ENCODE data around the gene DNAJC5. TPM values are rescaled to one million over a fixed set of nuclear protein-coding genes. Genes with fewer than 3 reads are reported as not detected.
"Not testable (repeated sequence)": the region's sequence is repeated elsewhere in the genome, so short reads cannot be mapped to it uniquely, and the experiment has no call there.

Gene DNAJC5
- total and polyA plus RNA-seq, 2 donors from 2014 or later = 24.4 to 52.3 TPM

DNA sequence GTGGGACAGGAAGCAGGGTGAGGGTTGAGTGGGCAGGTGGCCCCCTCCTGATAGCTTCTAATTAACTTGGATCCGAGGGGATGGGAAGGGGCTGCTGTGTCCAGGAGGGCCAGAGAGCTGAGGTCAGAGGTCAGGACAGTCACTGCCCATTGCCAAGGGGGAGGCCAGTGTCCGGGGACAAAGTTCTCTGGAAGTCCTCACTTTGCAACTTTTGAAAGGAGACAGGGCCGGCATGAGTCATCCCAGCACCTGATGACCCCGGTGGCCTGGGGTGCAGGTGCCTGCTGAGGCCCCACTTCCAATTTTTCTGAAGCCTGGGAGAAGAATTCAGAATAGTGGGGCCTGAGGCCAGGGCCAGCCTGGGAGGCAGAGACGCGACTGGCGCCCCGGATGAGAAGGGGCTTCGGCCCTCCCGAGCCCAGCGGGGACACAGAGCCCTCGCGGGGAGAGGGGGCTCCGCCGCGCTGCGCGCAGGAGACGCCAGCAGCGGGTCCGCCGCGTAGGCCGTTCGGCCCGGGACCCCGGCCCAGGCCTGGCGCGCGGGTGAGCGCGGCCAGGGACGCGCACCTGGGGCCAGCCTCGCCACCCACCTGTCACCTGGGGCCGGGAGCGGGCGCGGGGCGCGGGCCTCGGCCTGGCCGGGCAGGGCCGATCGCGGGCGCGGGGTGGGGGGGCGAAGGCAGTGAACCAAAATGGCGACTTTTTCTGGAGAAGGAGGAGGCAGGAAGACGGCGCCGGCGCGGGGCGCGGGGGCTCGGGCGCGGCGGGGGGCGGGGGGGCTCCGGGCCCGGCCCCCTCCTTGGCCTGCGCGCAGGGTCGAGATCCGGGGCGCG is 74.2 kb downstream of the DNAJC5 start:
- Histone ChIP-seq H3K4me1 (ENCODE audit: control insufficient read depth in 2 of 3, insufficient read depth in 2 of 3, low read depth in 1 of 3, low read length in 3 of 3) (peaks cover 0 to 14% (median 4%) of the 10 kb centered on the region in 3 donors), H3K9ac (ENCODE audit: low read length in 3 of 3) (peak overlapping the region; percentile 10 to 89 (median 60)), H3K36me3 (ENCODE audit: control insufficient read depth in 2 of 3, insufficient read depth in 3 of 3, low read length in 3 of 3) (peaks cover 6 to 10% (median 7%) of the 10 kb centered on the region in 3 donors), H3K9me3 (ENCODE audit: control insufficient read depth in 2 of 3, insufficient read depth in 1 of 3, low read length in 3 of 3) (no peaks in the 10 kb centered on the region), H3K27ac (ENCODE audit: low read depth in 2 of 2, low read length in 2 of 2) (peak overlapping the region; percentile 9 to 45), H3K27me3 (ENCODE audit: control insufficient read depth, insufficient read depth, low read length) (no peaks in the 10 kb centered on the region), H3K4me3 (ENCODE audit: low read length in 3 of 3) (peak overlapping the region; percentile 40 to 70 (median 52))
- intact Hi-C loops (cut with DNase I) = no loop called here
- peak in 4 of 5 donors; percentile 31 to 81 (median 62) for DNase-seq
- no peak for FAIRE-seq
- TF ChIP-seq, protein P1, sequence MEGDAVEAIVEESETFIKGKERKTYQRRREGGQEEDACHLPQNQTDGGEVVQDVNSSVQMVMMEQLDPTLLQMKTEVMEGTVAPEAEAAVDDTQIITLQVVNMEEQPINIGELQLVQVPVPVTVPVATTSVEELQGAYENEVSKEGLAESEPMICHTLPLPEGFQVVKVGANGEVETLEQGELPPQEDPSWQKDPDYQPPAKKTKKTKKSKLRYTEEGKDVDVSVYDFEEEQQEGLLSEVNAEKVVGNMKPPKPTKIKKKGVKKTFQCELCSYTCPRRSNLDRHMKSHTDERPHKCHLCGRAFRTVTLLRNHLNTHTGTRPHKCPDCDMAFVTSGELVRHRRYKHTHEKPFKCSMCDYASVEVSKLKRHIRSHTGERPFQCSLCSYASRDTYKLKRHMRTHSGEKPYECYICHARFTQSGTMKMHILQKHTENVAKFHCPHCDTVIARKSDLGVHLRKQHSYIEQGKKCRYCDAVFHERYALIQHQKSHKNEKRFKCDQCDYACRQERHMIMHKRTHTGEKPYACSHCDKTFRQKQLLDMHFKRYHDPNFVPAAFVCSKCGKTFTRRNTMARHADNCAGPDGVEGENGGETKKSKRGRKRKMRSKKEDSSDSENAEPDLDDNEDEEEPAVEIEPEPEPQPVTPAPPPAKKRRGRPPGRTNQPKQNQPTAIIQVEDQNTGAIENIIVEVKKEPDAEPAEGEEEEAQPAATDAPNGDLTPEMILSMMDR (IDR thresholded peaks at IDR 0.05; ENCODE audit: borderline replicate concordance, extremely low read depth, insufficient read depth) = no peak

DNA sequence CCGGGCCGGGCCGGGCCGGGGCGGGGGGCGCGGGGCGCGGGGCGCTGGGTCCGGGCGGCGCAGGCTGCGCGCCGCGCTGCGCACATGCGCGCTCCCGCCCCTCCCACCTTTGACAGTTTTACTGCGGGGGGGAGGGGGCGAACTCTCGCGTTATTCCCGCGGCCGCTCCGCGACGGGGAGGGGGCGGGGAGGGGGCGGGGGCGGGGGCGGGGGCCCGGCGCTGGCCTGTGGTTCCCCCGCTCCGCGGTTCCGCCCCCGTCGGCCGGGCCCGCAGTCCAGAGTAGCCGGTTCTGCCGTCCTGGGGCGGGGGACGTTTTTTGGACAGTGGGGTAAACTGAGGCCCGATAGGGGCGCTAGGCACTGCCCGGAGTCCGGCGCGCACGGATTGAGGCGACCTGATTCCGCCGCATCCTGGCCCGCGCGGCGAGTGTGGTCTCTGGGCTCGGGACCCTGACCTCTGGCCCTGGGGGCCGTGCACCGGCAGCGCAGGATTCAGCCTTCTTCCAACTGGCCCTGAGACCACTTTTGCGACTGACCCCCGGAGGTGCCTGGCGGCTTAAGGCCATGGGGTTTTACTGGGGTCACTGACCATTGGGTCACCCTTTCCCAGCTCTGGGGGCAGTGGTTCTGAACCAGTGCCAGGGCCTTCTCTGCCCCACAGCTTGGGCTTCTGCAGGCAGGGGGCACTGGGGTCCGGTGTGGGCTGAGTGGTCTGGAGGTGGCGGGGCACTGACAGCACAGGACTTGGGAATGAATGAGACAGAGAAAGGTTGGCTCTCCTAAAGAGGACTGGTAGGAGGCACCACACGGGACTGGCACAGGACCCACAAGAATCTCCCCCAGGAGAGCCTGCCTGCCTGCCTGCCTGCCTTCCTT is 75.2 kb downstream of the DNAJC5 start, which contains the start of gene ZNF512B:
Gene ZNF512B, minus strand, starts transcription at position 93 of the 876 bp plus-strand sequence. CDS start 1,980 bp downstream, outside the sequence.
- intact Hi-C loops (cut with DNase I) = no loop called here
- DNase-seq = peak; percentile 63 to 82 (median 79)

GRCh38 chr20:63970714-63971431 is 75.9 kb downstream of the DNAJC5 start:
- Histone ChIP-seq H3K9ac (ENCODE audit: low read length in 3 of 3) (peak overlapping the region in 1 of 3 donors; percentile 58), H3K27ac (ENCODE audit: low read depth in 2 of 2, low read length in 2 of 2) (no peak overlapping the region), H3K36me3 (ENCODE audit: control insufficient read depth in 2 of 3, insufficient read depth in 3 of 3, low read length in 3 of 3) (peaks cover 6 to 8% (median 7%) of the 10 kb centered on the region in 3 donors), H3K4me1 (ENCODE audit: control insufficient read depth in 2 of 3, insufficient read depth in 2 of 3, low read depth in 1 of 3, low read length in 3 of 3) (peaks cover 0 to 14% (median 4%) of the 10 kb centered on the region in 3 donors), H3K27me3 (ENCODE audit: control insufficient read depth, insufficient read depth, low read length) (no peaks in the 10 kb centered on the region), H3K9me3 (ENCODE audit: control insufficient read depth in 2 of 3, insufficient read depth in 1 of 3, low read length in 3 of 3) (no peaks in the 10 kb centered on the region), H3K4me3 (ENCODE audit: low read length in 3 of 3) (no peak overlapping the region)
- intact Hi-C loops (cut with DNase I) = no loop called here
- peak in 1 of 5 donors; percentile 33 for DNase-seq
- no peak for FAIRE-seq
- TF ChIP-seq, protein P1 (IDR thresholded peaks at IDR 0.05; ENCODE audit: borderline replicate concordance, extremely low read depth, insufficient read depth) = no peak

More for the DNA sequence above, 75.2 kb downstream of the DNAJC5 start, which contains the start of gene ZNF512B:
- peak within 1 kb of the TSS; percentile 10 to 89 (median 60) for H3K9ac ChIP-seq (ENCODE audit: low read length in 3 of 3)
- peaks cover 5 to 7% (median 6%) of the 10 kb centered on the region in 3 donors for H3K36me3 ChIP-seq (ENCODE audit: control insufficient read depth in 2 of 3, insufficient read depth in 3 of 3, low read length in 3 of 3)
- no peak for FAIRE-seq
- peak within 1 kb of the TSS; percentile 9 to 45 for H3K27ac ChIP-seq (ENCODE audit: low read depth in 2 of 2, low read length in 2 of 2)
- TF ChIP-seq, protein P1 (IDR thresholded peaks at IDR 0.05; ENCODE audit: borderline replicate concordance, extremely low read depth, insufficient read depth) = no peak
- no peaks in the 10 kb centered on the region for H3K27me3 ChIP-seq (ENCODE audit: control insufficient read depth, insufficient read depth, low read length)
- H3K4me1 ChIP-seq (ENCODE audit: control insufficient read depth in 2 of 3, insufficient read depth in 2 of 3, low read depth in 1 of 3, low read length in 3 of 3) = peaks cover 0 to 14% (median 4%) of the 10 kb centered on the region in 3 donors
- H3K4me3 ChIP-seq (ENCODE audit: low read length in 3 of 3) = peak within 1 kb of the TSS; percentile 40 to 70 (median 52)
- no peaks in the 10 kb centered on the region for H3K9me3 ChIP-seq (ENCODE audit: control insufficient read depth in 2 of 3, insufficient read depth in 1 of 3, low read length in 3 of 3)

- intact Hi-C loops (cut with DNase I); FAIRE-seq; DNase-seq: not testable (repeated sequence)
Measured at GRCh38 chr20:63971960-63972311, 77.0 kb downstream of the DNAJC5 start.

More at GRCh38 chr20:63971960-63972311, 77.0 kb downstream of the DNAJC5 start:
- not testable (repeated sequence) for H3K9me3 ChIP-seq (ENCODE audit: control insufficient read depth in 2 of 3, insufficient read depth in 1 of 3, low read length in 3 of 3); H3K4me3 ChIP-seq (ENCODE audit: low read length in 3 of 3); H3K27ac ChIP-seq (ENCODE audit: low read depth in 2 of 2, low read length in 2 of 2); H3K9ac ChIP-seq (ENCODE audit: low read length in 3 of 3); H3K36me3 ChIP-seq (ENCODE audit: control insufficient read depth in 2 of 3, insufficient read depth in 3 of 3, low read length in 3 of 3); H3K27me3 ChIP-seq (ENCODE audit: control insufficient read depth, insufficient read depth, low read length)
- peaks cover 0 to 14% (median 4%) of the 10 kb centered on the region in 3 donors for H3K4me1 ChIP-seq (ENCODE audit: control insufficient read depth in 2 of 3, insufficient read depth in 2 of 3, low read depth in 1 of 3, low read length in 3 of 3)

Measured in kidney (tissue), 14 donors.